Right ventricle myocardium inferior (tissue), 1 donor: ENCODE measurements around the gene MICALL1. TPM values are rescaled to one million over a fixed set of nuclear protein-coding genes. Genes with fewer than 3 reads are reported as not detected.
"Not testable (repeated sequence)": the region's sequence is repeated elsewhere in the genome, so short reads cannot be mapped to it uniquely, and the experiment has no call there.

Source experiments
- ATAC-seq: fragments of 200-7000 bp; cut with Tn5 transposase; one replicate; pipeline ENCODE4 v1.9.1; 2020; ENCODE audit warnings: mild to moderate bottlenecking, moderate library complexity
- DNase-seq: peaks from one replicate; pipeline ENCODE4 v3.0.0; 2021; ENCODE audit errors: missing footprints
- intact Hi-C: fragments of 100-400 bp; cut with DNase I; formaldehyde crosslinking; loops from one replicate; pipeline ENCODE4 v1.11.0; 2022
- total RNA-seq: library from RNA; stranded (reverse); fragmentation: NEBNext Ultra II Directional; extraction: Animal tissue kit (Norgen Biotek cat#: 25700); gene quantifications from one replicate; pipeline ENCODE4 v1.2.1, GENCODE V29; 2021
- donor health status: DM: no; HTN: yes; CAD: no; lungs with severe emphysema.

MICALL1 gene
- total RNA-seq, 1 donor from 2014 or later = 19.4 TPM

DNA sequence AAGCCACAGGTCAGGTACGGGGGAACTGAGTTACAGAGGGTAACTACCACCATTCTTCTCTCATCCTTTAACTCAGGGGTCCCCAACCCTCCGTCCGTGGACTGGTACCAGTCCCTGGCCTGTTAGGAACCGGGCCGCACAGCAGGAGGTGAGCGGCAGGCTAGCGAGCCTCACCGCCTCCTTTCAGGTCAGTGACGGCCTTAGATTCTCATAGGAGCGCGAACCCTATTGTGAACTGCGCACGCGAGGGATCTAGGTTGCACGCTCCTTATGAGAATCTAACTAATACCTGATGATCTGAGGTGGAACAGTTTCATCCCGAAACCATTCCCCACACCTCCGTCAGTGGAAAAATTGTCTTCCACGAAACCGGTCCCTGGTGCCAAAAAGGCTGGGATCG, 46.5 kb downstream of the MICALL1 start:
- peak; percentile 5 for ATAC-seq
- DNase-seq, intact Hi-C loops: not testable (repeated sequence)

DNA sequence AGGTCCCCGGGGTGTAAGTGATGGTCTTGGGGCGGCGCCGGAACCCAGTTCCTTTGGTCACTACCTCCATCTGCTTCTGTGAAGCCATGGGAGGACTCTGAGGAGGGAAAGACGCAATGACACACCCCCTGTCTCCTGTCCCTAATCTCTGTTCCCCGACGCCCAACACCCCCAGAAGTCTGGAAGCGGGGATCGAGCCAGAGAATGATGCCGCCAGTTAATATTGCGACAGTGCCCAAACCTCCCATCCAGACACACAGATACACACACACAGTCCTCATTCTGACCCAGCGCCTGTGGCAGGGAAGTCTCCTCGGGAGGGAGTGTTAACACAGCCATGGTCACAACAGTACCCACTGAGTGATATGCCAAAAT, 47.0 kb downstream of the MICALL1 start:
- intact Hi-C loops = no loop called here
- DNase-seq = no peak

DNA sequence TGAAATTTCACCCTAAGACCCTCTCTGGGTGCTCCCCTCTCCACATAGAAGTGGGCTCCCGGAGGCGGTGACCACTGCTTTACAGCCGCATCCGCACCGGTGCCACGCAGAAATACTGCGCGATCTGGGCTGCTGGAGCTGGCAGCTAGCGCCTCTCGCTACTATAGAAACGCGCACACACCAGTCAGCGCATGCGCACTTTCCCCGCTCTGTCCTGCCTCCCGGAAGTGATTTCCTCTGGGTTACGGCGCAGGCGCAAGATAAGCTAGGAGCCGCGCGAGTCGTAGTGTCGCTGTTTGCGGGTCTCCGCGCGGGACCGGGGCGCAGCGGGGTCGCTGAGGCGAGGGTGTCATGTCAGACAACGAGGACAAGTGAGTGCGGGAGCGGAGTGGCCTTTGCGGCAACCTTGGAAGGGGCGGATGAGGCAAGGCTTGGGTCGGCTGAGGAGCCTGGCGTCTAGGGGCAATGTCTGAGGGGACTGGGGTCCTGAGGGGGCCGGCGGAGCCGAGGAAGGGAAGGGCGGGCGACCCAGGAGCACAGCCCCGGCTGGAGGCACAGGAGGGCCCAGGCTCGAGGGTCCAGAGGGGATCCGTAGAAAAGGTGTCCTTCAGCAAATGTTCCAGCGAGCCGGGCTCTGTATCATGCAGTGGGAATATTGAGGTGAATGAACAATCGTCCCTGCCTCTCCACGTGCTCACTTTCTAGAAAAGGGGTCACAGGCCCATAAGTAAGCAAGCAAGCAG, 47.5 kb downstream of the MICALL1 start, which contains the start of the genes C22orf23 and POLR2F:
Gene C22orf23, minus strand, starts transcription at position 165 of the 743 bp plus-strand sequence. CDS start 452 bp downstream, outside the sequence.
Gene POLR2F, plus strand, starts transcription at position 263 of the 743 bp plus-strand sequence. Its CDS starts 89 bp downstream, at position 352.
- intact Hi-C loops = no loop called here
- ATAC-seq (peak; percentile 96), DNase-seq (peak; percentile 99)

More for the DNA sequence above, 47.0 kb downstream of the MICALL1 start:
- ATAC-seq = peak; percentile 33

DNA sequence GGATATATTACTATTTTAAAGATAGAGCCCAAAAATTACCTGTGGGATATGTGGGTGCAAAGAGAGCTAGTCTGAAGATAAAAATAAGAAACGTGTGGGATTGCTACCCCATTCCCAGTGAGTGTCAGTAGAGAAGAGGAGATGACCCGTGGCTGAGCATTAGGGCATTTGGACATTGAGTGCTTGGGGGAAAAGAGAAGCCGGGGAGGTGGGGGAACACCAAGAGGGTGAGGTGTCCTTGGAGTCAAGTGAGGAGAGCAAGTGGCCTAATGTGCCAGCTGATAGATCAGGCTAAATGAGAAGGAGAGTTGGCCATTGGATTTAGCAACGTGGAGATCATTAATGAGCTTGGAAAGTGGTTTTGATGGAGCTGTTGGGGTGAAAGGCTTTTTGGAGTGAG, 48.6 kb downstream of the MICALL1 start:
- ATAC-seq (no peak), DNase-seq (no peak)
- intact Hi-C loops = no loop called here

DNA sequence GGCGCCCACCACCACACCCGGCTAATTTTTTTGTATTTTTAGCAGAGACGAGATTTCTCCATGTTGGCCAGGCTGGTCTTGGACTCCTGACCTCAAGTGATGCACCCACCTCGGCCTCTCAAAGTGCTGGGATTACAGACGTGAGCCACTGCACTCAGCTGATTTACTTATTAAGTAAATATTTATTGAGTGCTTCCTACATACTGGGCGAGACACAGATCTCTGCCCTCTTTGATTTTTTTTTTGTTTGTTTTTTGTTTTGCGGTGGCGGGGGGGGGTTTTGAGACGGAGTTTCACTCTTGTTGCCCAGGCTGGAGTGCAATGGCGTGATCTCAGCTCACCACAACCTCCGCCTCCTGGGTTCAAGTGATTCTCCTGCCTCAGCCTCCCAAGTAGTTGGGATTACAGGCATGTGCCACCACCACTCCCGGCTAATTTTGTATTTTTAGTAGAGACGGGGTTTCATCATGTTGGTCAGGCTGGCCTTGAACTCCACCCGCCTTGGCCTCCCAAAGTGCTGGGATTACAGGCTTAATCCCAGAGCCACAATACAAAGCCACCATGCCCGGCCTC, 49.8 kb downstream of the MICALL1 start:
- DNase-seq, intact Hi-C loops, ATAC-seq: not testable (repeated sequence)

DNA sequence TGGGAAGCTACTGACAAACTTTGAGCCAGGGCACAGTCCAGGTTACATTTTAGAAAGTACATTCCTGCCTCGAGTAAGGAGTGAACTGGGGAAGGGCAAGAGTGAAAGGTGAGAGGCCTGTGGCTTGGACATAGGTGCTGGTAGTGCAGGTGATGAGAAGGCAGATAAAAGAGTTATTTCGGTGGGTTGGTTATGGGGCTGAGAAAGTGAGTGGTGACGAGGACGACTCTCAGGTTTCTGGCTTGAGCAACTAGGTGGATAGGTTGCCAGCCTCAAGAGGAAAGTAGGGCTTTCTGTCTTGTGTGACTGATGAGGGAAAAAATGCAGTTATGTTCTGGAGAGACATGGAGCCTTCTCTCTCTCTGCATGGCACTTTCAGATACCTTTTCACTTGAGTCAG, 51.1 kb downstream of the MICALL1 start:
- DNase-seq = no peak
- intact Hi-C loops = no loop called here
- ATAC-seq = no peak

DNA sequence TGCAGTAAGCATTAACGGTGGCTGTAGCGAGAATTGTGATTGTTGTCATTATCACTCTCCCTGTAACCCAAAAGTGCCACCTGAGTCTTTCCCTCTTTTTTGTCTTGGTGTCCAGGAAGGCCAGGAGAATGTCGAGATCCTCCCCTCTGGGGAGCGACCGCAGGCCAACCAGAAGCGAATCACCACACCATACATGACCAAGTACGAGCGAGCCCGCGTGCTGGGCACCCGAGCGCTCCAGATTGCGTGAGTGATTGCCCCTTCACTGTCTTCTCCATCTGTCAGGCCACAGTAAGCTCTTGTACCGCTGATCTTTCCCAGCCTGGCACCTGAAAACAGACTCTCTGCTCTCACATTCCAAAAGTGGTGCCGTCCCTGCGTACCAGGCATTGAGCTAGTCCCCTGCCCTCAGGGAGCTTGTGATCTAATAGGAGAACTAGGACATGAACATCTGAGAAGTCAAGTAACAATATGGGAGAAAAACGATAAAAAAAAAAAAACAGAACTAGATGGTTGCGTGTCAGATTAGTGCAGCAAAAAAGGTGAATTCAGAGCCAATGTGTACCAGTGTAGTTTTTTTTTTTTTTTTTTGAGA, 53.2 kb downstream of the MICALL1 start:
- ATAC-seq (no peak), DNase-seq (no peak)
- intact Hi-C loops = no loop called here

DNA sequence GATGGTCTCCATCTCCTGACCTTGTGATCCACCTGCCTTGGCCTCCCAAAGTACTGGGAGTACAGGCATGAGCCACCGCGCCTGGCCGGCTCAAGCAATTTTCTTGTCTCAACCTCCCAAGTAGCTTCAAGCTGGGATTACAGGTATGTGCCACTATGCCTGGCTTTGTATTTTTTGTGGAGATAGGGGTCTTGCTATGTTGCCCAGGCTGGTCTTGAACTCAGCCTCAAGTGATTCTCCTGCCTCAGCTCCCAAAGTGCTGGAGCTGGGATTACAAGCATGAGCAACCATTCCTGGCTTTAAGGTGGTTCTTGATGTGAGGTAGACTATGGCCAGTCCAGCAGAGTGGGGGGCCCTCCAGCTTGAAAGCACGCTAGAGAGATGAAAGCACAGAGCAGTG, 55.0 kb downstream of the MICALL1 start:
- DNase-seq (no peak), ATAC-seq (no peak)
- intact Hi-C loops = no loop called here

DNA sequence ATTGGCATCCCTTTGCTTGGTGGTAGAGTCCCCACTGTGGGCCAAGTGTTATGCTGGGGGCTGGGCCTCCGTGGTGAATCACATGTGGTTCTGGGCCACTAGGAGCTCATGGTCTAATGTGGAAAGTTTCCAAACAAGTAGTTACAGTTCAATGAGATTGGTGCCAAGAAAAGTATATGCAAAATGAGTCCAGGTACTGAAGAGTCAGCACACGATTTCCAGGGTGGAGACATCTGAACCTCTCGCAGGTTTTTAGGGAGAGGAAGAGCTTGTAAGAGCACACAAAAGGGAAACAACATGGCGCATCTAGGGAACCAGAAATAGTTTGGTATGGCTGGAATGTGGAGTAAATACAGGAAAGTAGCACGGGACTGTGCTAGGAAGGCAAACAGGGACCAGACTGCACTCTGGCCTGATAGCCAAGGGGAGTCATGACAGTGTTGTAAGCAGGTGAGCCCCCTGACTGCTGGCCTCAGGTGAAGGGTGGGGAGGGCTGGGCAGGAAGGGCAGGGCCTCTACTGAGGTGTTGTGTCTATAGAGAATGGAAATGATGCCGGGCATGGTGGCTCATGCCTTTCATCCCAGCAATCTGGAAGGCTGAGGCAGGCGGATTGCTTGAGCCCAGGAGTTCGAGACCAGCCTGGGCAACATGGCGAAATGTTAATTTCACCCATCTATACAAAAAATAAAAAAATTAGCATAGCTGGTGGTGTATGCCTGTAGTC, 60.0 kb downstream of the MICALL1 start:
- intact Hi-C loops = loop anchor here (1.0 to 2.0 kb wide), 2 partner anchors 79 to 149 kb away; no protein-coding TSS in a partner anchor
- peak; percentile 54 for ATAC-seq
- no peak for DNase-seq

DNA sequence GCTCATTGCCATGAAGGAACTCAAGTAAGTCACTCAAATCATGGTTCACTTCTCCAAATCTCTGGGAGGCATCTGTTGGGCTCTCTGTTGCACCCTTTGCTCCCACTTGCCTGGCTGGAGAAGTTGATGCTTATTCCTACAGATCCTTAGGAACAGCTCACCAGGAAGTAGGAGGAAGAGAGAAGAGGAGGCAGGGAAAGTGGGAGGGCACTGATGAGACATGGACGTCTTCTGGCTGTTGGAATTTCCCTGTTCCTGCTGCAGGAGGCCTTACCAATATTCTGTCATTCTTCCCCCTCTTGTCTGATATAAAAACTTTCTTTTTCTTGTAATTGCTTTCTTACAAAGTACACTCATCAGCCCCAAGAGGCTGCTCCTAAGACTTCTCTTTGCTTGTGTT, 61.0 kb downstream of the MICALL1 start:
- no peak for DNase-seq
- intact Hi-C loops = no loop called here
- ATAC-seq = no peak

DNA sequence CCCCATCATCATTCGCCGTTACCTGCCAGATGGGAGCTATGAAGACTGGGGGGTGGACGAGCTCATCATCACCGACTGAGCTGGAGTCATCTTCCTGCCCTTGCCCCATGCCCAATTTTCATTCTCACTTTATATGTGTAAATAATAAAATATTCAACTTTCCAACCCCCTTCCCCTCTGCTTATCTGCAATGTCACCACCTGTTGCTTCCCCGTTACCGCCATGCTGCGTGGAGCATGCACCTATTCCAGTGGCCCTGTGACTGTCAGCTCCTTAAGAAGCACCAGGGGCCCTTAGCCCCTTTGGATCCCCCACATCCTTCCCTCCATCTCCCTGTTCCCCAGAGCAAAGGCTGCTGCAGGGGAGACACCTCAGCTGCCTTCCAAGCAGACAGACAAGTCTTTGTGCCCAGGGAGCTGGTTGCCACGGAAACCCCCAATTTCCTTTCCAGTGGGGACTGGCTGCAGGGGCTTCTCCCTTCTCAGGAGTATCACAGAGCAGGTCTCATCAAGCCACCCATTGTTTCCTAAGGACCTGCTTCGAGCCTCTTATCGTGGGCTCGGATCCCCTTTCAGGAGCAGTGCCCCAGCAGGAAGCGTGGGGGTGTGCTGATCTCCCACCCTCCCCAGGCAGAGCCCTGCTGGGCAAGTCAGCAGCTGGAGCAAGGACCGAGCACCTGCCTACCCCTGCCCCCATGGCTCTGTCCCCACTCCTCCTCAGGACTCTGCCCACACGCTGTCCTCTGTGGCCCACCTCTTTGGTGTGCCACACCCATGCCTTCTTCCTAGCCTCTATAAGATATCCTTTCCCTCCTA, 61.7 kb downstream of the MICALL1 start:
- intact Hi-C loops = no loop called here
- no peak for DNase-seq
- no peak for ATAC-seq

DNA sequence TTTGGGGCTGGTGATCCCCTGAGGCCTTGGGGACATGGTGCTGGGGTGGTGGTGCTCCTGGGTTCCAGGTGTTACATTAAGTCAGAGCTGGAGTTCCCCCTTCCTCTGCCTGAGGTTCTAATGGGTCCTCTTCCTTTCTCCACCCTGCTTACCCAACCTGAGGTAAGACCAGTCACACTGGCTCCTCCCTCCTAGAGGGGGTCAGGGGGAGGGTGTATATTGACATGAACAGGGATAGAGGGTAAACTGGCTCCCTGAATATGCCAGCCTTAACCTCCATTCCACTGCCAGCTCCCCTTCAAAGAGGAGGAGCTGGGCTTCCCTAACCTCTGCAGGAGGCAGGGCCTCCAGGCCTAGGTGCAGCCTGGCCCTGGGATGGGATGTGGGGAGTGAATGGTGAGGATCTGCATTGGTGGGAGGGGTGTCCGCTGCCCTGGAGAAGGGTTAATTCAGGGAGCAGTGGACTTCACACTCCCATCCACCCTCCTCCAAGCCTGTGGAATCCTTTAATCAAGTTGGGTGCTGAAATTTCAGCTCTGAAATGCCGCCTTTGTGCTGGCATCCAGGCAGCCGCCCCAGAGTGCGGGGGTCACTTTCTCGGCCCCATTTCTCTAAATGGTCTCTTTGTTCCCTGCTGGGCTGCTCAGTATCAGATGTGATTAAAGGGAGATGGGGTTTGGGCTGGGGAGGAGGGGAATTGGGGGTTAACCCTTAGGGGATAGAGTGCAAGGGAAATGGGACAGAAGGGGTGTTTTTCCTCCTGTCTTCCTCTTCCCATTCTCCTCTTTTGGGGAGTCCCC, 62.6 kb downstream of the MICALL1 start:
- intact Hi-C loops = no loop called here
- ATAC-seq = no peak
- DNase-seq = no peak

DNA sequence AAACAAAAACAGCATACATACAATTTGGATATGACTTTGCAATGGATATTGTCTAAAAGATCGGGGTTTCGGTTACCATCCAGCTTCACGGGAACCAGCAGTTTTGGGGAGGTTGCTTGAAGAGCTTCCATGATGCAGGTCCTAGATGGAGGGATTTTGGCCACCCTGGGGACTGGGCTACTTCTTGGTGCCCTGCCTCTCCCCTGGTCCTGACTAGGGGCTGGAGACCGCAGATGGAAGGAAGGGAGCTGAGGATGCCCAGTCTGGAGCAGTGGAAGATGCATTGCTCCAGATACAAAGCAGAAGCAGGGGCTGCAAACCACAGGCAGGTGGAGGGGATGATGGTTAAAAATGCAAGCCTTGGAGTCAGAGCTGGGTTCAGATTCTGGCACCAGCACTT, 64.8 kb downstream of the MICALL1 start:
- intact Hi-C loops = no loop called here
- no peak for DNase-seq
- no peak for ATAC-seq

DNA sequence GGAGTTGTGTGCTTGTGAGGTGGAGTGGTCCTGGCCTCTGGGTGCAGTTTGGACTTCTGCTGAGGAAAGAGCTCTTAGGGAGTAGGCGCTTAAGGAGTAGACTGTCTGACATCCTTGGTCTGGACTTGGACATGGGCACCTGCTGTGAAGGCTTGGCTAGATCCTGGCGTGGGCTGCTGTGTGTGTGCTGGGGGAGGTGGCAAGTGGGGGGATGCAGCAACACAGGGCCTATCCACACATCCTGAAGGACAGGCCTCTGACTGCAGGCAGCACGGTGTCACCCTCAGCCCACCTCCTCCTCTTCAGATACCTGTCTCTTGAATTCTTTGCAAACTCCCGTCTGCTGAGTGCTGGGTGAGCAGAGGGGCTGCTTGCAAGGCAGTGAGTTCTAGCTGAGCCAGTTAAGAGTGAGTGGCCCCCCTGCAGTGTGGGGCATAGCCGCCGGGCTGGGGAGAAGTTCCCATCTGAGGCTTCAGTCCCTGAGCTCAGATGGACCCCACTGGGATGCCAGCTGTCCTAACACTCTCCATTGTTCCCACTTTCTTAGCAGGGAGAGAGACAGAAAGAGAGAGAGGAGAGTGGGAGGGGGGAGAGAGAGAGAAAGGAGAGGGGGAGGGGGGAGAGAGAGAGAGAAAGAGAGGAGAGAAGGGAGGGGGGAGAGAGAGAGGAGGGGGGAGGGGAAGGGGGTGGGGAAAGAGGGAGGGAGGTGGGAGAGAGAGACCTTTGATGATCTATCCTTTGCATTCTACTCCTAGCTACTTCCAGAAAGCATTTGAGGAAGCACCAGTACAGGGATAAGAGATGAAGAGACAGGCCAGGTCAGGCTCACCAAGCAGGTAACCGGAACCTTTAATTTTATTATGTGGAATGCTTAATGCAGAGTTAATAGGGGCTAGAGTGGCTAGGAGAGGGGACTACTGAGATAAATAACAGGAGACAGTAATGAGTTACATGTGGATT, 65.7 kb downstream of the MICALL1 start:
- intact Hi-C loops = no loop called here
- ATAC-seq = no peak
- no peak for DNase-seq

DNA sequence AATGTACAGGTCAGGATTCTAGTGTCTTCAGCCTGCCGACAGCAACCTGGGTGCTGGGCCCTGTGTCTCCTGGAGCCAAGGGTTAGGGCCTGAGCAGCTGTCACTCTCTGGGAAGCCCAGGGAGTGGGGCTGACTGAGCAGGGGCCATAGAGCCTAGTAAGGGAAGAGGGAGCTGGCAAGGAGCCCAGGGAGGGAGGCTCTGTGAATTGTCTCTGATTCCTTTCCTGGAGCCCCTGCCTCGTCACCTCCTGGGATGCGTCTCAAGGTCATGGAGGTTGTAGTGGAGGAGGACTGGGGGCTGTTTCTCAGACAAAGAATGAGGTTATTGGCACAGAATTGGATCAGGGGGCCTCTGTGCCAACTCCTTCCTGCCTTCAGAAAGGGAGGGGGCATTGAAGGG, 66.4 kb downstream of the MICALL1 start:
- DNase-seq = no peak
- intact Hi-C loops = no loop called here
- ATAC-seq = no peak

DNA sequence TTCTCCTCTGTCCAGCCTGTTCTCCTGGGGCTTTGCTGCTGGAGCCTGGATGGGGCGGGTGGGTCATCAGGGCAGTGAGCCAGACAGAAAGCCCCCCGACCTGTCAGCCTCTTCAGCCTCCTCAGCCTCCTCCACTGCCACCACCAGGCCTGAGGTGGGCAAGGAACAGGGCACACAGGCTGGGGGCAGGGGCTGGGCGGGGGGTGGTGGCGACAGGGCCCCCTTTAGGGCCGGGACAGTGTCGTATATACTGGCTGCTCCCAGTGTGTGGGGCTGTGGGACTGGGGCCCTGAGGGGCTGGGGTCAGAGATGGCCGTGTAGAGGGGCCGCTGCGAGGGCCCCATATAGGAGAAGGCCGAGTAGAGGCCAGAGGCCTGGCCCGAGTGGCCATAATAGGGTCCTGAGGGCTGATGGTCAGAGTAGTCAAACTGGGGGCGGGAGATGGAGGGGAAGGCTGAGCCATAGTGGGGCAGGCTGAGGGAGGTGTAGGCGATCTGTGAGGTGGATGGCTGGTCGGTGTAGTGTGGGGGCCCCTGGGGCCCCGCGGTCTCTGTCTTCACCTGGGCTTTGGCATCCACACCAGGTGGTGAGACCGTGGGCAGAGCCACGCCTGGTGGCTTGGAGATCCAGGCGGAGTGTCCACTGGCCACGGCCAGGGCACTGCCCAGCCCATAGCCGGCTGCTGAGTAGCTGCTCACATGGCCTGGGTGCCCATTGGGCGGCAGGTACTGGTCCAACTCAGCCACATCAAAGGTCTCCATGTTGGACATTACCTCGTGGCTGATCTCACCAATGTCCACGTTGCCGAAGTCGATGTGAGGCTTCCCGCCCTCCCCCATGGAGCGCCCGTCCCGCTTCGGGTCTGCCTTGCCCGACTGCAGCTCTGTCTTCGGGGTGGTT, 67.4 kb downstream of the MICALL1 start:
- DNase-seq (peak; percentile 43), ATAC-seq (no peak)
- intact Hi-C loops = no loop called here
